Measurements from ENCODE around the gene RHBDF1.
"Not testable (repeated sequence)": the region's sequence is repeated elsewhere in the genome, so short reads cannot be mapped to it uniquely, and the experiment has no call there.

RHBDF1 gene

DNA sequence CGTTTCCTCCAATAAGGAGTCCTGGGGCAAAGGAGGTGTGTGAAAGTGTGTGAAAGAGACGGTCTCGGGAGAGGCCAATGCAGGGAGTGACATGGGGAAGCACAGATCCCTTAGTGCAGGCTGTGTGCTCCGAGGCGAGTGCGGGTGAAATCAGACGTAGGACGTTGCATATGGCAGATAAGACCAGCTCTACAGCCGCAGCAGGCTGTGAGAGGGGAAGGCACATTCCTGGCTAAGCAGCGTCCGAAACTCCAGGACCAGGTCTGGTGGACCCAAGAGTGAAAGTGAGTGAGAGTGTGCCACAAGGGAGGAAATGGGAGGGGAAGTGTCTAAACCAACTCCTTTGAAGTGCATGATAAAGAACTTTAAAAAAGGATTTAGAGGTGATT, 30.4 kb downstream of the RHBDF1 start:
- H3K36me3 ChIP-seq (ENCODE audit: control insufficient read depth, insufficient read depth, low read length), result peaks cover 79% of the 10 kb centered on the region
- no peak overlapping the region for H3K9ac ChIP-seq (ENCODE audit: low read length)
- H3K27ac ChIP-seq (ENCODE audit: low read depth, low read length), result no peak overlapping the region
- H3K9me3 ChIP-seq (ENCODE audit: control insufficient read depth, insufficient read depth, low read depth, low read length), result peaks cover 10% of the 10 kb centered on the region; the same call in 1 of the 2 replicates
- H3K27me3 ChIP-seq (ENCODE audit: control insufficient read depth, insufficient read depth, low read length), result no peaks in the 10 kb centered on the region
- no peak overlapping the region for H3K4me3 ChIP-seq (ENCODE audit: low read depth, low read length)
- H3K4me1 ChIP-seq (ENCODE audit: control insufficient read depth, insufficient read depth, low read length), result no peaks in the 10 kb centered on the region

DNA sequence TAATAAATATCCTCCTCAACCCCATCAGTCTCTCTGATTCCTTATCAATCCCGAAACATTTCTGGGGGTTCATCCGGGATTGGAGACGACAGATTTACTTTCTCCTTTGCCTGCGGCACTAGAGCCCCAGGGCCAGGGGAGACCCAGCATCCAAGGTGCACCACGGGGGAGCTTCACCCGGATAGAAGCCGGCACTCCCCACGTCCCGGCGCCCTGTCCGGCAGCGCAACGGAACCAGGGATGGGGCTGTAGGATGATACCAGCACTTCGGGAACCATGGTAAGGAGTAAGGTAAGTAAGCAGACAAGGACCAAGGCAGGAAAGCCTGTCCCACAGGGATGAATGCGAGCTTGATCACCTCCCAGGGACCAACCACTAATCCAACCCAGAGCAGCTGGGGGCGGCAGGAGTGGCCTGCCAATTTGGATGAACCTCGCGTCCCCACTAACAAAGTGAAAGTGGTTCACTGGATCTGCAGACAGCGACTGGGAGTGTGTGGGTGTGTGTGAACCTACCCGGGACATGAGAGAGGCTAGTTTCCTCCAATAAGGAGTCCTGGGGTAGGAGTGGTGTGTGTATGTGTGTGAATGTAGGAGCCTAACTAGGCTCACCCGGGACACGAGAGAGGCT, 30.9 kb downstream of the RHBDF1 start:
- peaks cover 78% of the 10 kb centered on the region for H3K36me3 ChIP-seq (ENCODE audit: control insufficient read depth, insufficient read depth, low read length)
- no peak overlapping the region for H3K27ac ChIP-seq (ENCODE audit: low read depth, low read length)
- no peaks in the 10 kb centered on the region for H3K4me1 ChIP-seq (ENCODE audit: control insufficient read depth, insufficient read depth, low read length)
- H3K9ac ChIP-seq (ENCODE audit: low read length), result no peak overlapping the region
- H3K27me3 ChIP-seq (ENCODE audit: control insufficient read depth, insufficient read depth, low read length), result no peaks in the 10 kb centered on the region
- peaks cover 10% of the 10 kb centered on the region; the same call in 1 of the 2 replicates for H3K9me3 ChIP-seq (ENCODE audit: control insufficient read depth, insufficient read depth, low read depth, low read length)
- no peak overlapping the region for H3K4me3 ChIP-seq (ENCODE audit: low read depth, low read length)

DNA sequence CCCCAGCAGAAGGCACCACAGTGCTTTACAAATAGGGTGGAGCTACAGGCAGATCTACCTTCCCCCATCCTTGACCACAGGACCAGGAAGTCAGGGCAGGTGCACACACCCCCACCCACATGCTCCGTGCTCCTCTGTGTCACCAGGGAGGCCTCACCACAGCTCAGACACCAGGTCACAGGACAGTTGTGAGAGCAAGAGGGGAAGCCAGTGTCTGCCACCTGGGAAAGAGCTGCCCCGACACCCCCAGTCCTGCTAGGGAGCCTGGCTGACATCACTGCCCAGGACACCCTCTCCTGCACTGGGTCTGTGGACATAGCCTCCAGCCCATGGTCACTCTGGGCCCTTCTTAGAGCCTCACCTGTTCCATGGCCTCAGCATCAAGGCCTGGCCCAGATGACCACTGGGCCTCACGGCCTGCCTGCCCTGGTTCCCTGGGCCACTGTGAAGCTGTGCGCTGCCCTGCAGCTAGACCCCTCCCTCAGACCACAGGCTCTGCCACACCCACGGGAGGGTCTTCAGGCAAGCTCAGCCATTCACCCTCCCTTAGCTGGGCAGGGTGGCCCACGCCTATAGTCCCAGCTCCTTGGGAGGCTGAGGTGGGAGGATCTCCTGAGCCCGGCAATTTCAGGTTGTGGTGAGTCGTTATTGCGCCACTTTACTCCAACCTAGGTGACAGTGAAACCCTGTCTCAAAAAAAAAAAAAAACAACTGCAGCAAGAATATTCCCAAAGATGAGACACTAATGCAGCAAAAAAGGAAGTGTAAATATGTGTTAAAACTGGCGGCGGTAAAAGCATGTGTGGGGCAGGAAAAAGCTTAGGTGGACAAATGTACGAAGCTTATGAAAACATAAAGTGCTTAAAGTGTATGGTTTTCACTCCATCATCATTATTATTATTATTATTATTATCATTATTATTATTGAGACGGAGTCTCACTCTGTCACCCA, 33.2 kb downstream of the RHBDF1 start:
- H3K27ac ChIP-seq (ENCODE audit: low read depth, low read length), result no peak overlapping the region
- peaks cover 10% of the 10 kb centered on the region; the same call in 1 of the 2 replicates for H3K9me3 ChIP-seq (ENCODE audit: control insufficient read depth, insufficient read depth, low read depth, low read length)
- H3K27me3 ChIP-seq (ENCODE audit: control insufficient read depth, insufficient read depth, low read length), result no peaks in the 10 kb centered on the region
- no peak overlapping the region for H3K9ac ChIP-seq (ENCODE audit: low read length)
- H3K36me3 ChIP-seq (ENCODE audit: control insufficient read depth, insufficient read depth, low read length), result peaks cover 64% of the 10 kb centered on the region
- H3K4me1 ChIP-seq (ENCODE audit: control insufficient read depth, insufficient read depth, low read length), result no peaks in the 10 kb centered on the region
- no peak overlapping the region for H3K4me3 ChIP-seq (ENCODE audit: low read depth, low read length)

DNA sequence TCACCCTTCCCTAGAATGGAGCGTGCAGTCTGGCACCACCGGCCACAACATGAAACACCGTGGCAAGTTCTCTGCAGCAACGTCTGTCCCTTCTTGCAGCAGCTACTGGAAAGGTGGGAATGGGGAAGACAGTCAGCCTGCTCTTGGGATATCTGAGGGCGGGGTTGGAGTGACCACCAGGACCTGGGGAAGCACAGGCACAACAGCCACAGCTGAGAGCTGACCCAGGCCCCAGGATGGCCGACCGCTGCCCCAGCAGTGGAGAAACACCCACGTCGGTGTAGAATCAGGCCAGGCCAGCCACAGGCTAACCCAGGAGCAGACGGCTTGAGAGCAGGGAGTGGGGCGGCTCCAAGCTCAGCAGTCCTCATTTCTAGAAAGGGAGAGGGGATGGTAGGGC, 34.2 kb downstream of the RHBDF1 start:
- not testable (repeated sequence) for H3K4me1 ChIP-seq (ENCODE audit: control insufficient read depth, insufficient read depth, low read length); H3K27me3 ChIP-seq (ENCODE audit: control insufficient read depth, insufficient read depth, low read length); H3K9me3 ChIP-seq (ENCODE audit: control insufficient read depth, insufficient read depth, low read depth, low read length); H3K9ac ChIP-seq (ENCODE audit: low read length); H3K4me3 ChIP-seq (ENCODE audit: low read depth, low read length); H3K27ac ChIP-seq (ENCODE audit: low read depth, low read length)
- peaks cover 58% of the 10 kb centered on the region for H3K36me3 ChIP-seq (ENCODE audit: control insufficient read depth, insufficient read depth, low read length)

DNA sequence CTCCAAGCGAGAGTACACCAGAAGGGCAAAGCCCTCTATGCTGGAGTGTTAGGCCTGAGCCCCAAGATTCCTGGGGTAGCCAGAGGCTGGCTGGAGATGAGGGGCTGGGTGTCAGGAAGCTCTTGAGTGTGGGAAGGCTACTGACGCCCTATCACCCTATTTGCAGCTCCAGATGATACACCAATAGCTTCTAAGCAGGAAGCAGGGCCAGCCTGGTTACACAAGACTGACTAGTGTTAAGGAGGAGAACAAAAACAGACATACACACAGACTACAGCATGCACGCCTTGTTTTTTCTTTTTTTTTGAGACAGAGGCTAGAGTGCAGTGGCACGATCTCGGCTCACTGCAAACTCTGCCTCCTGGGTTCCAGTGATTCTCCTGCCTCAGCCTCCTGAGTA, 34.9 kb downstream of the RHBDF1 start:
- H3K4me1 ChIP-seq (ENCODE audit: control insufficient read depth, insufficient read depth, low read length), result no peaks in the 10 kb centered on the region
- H3K27me3 ChIP-seq (ENCODE audit: control insufficient read depth, insufficient read depth, low read length), result no peaks in the 10 kb centered on the region
- peaks cover 51% of the 10 kb centered on the region for H3K36me3 ChIP-seq (ENCODE audit: control insufficient read depth, insufficient read depth, low read length)
- H3K4me3 ChIP-seq (ENCODE audit: low read depth, low read length), result no peak overlapping the region
- H3K27ac ChIP-seq (ENCODE audit: low read depth, low read length), result no peak overlapping the region
- H3K9me3 ChIP-seq (ENCODE audit: control insufficient read depth, insufficient read depth, low read depth, low read length), result peaks cover 6% of the 10 kb centered on the region; the same call in 1 of the 2 replicates
- H3K9ac ChIP-seq (ENCODE audit: low read length), result no peak overlapping the region

DNA sequence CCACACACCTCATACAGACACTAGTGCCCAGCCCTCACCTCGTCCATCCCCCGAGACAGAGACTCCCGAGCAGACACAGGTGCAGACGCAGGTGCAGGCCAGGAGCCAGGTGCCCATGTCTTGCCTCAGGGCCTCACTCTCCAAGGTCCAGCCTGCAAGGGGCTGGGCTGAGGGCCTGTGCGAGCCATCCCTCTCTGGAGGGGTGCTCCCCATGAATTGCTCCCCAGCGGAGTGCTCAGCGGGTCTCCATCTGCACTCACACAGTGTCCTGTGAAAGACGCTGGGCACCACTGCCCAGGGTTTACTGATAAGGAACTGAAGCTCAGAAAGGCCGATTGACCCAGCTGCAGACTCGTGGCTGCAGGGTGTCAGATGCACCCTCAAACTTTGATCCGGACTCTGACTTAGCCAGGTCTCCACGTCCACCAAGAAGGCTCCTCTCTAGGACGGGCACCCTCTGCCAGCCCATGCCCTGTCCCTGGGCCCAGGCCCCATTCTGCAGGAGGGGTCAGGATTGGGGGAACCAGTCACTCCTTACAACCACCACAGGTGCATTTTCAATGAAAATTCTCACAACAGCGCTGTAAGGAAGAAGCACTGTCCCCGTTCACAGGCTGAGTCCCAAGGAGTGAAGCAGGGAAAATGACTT, 36.0 kb downstream of the RHBDF1 start:
- Histone ChIP-seq H3K36me3 (ENCODE audit: control insufficient read depth, insufficient read depth, low read length) (peaks cover 41% of the 10 kb centered on the region), H3K9ac (ENCODE audit: low read length) (no peak overlapping the region), H3K27ac (ENCODE audit: low read depth, low read length) (no peak overlapping the region), H3K27me3 (ENCODE audit: control insufficient read depth, insufficient read depth, low read length) (no peaks in the 10 kb centered on the region), H3K9me3 (ENCODE audit: control insufficient read depth, insufficient read depth, low read depth, low read length) (no peaks in the 10 kb centered on the region), H3K4me3 (ENCODE audit: low read depth, low read length) (no peak overlapping the region), H3K4me1 (ENCODE audit: control insufficient read depth, insufficient read depth, low read length) (no peaks in the 10 kb centered on the region)

DNA sequence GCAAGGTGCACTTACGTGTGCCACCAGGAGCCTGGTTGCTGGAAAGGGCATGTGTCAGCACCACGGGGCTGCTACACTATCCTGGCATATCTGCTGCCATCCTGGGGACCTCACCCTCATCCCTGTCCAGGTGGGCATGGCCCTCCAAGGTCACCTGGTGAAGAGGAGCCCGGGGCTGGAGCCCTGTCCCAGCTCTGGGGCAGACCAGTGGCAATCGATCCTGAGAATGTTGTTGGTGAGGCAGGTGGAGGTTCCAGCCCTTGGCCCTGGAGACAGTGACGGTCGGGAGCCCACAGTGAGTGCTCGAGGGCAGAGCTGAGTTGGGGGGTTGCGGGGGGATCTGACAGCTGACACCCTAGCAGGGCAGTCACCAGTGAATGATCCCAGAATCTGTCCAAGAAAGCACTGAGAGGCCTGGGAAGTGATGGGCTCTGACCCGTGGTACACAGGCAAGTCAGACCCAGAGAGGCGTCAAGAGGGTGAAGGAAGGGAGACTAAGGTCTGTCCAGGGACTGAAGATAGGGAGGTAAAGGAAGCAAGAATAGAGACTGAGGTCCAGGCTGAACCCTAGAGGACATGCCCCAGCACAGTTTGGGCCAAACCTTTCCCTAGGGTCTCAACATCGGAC, 36.6 kb downstream of the RHBDF1 start:
- H3K4me1 ChIP-seq (ENCODE audit: control insufficient read depth, insufficient read depth, low read length), result no peaks in the 10 kb centered on the region
- no peaks in the 10 kb centered on the region for H3K9me3 ChIP-seq (ENCODE audit: control insufficient read depth, insufficient read depth, low read depth, low read length)
- H3K4me3 ChIP-seq (ENCODE audit: low read depth, low read length), result no peak overlapping the region
- no peak overlapping the region for H3K27ac ChIP-seq (ENCODE audit: low read depth, low read length)
- no peaks in the 10 kb centered on the region for H3K27me3 ChIP-seq (ENCODE audit: control insufficient read depth, insufficient read depth, low read length)
- H3K36me3 ChIP-seq (ENCODE audit: control insufficient read depth, insufficient read depth, low read length), result peaks cover 36% of the 10 kb centered on the region
- no peak overlapping the region for H3K9ac ChIP-seq (ENCODE audit: low read length)

DNA sequence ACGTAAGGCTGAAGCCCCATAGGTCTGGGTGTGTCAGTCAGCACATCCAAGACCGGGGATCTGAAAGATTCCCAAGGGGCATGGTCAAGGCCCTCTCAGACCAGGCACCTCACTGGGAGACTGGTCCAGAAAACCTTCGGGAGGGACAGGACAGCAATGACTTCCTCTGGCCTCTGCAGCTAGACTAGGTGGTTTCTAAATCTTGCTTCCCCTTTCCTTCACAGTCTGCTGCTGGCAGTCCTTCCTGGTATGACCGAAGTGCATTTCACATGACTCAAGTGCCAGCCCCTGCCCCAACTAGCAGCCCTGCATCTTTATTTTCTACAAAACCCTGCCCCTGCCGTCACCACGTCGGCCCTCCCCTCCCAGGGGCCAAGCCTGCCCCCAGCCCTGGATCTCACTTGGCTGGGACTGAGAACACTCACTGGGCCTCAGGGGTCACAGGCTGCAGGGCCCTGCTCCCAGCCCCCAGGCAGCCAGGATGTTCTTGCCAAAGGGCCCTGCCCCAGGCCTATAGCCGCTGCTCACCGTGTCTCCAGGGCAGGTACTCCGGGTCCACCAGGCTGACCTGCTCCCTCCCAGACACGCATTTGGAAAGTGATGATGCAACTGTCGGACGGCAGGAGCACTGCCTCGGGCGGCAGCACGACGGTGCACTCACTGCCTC, 37.3 kb downstream of the RHBDF1 start:
- no peak overlapping the region for H3K9ac ChIP-seq (ENCODE audit: low read length)
- H3K4me3 ChIP-seq (ENCODE audit: low read depth, low read length), result no peak overlapping the region
- no peak overlapping the region for H3K27ac ChIP-seq (ENCODE audit: low read depth, low read length)
- no peaks in the 10 kb centered on the region for H3K27me3 ChIP-seq (ENCODE audit: control insufficient read depth, insufficient read depth, low read length)
- H3K36me3 ChIP-seq (ENCODE audit: control insufficient read depth, insufficient read depth, low read length), result peaks cover 35% of the 10 kb centered on the region
- no peaks in the 10 kb centered on the region for H3K4me1 ChIP-seq (ENCODE audit: control insufficient read depth, insufficient read depth, low read length)
- no peaks in the 10 kb centered on the region for H3K9me3 ChIP-seq (ENCODE audit: control insufficient read depth, insufficient read depth, low read depth, low read length)

DNA sequence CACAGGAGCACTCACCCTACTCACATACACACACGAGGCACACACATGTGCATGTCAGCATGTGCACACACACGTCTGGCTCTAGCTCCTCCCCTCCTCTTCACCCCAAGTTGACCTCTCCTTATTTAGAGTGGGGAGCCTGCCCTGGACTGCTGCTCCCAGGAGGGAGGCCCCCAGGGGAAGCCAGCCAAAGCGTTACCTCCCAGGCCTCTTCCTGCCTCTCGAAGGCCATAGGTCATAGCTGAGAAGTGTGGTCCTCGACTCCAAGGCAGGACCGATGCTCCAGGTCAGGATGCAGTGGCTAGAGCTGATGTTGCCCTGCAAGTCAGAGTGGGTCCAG, 37.8 kb downstream of the RHBDF1 start:
- H3K4me1 ChIP-seq (ENCODE audit: control insufficient read depth, insufficient read depth, low read length), result no peaks in the 10 kb centered on the region
- H3K9me3 ChIP-seq (ENCODE audit: control insufficient read depth, insufficient read depth, low read depth, low read length), result no peaks in the 10 kb centered on the region
- H3K27ac ChIP-seq (ENCODE audit: low read depth, low read length), result no peak overlapping the region
- no peak overlapping the region for H3K4me3 ChIP-seq (ENCODE audit: low read depth, low read length)
- H3K36me3 ChIP-seq (ENCODE audit: control insufficient read depth, insufficient read depth, low read length), result peaks cover 30% of the 10 kb centered on the region
- H3K9ac ChIP-seq (ENCODE audit: low read length), result no peak overlapping the region
- H3K27me3 ChIP-seq (ENCODE audit: control insufficient read depth, insufficient read depth, low read length), result no peaks in the 10 kb centered on the region

DNA sequence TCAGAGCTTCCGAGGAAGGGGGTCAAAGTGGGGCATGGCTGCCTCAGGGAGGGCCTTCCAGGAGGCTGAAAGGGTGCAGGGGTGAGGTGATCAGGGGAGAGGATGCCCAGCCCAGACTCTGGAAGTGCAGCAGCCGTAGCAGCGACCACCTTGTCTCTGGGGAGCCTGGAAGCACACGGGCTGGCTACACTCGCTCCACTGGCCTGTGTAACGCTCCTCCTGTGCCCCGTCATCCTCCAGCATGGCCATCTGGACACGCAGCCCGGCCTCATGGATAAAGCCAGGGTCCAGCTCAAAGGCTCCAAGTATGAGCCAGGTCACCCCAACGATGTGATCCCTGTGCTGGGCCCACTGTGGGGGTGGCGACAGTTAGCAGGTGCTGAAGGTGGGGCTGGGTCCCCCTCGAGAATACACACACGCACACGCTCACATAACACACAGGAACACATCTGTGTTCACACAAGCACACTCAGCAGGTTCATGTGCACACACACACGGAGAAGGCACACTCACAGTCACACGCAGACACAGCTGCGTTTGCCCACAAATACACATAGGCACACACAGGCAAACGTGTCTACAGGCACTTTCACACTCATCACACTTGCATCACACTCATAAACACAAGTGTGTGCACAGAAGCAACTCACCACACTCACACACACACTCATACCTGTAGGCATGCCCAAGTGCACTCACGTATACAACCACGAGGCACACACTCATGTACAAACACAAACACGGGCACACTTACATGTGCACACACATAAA, 38.4 kb downstream of the RHBDF1 start:
- no peak overlapping the region for H3K4me3 ChIP-seq (ENCODE audit: low read depth, low read length)
- no peaks in the 10 kb centered on the region for H3K4me1 ChIP-seq (ENCODE audit: control insufficient read depth, insufficient read depth, low read length)
- H3K27me3 ChIP-seq (ENCODE audit: control insufficient read depth, insufficient read depth, low read length), result no peaks in the 10 kb centered on the region
- no peaks in the 10 kb centered on the region for H3K9me3 ChIP-seq (ENCODE audit: control insufficient read depth, insufficient read depth, low read depth, low read length)
- no peak overlapping the region for H3K27ac ChIP-seq (ENCODE audit: low read depth, low read length)
- H3K9ac ChIP-seq (ENCODE audit: low read length), result no peak overlapping the region
- peaks cover 28% of the 10 kb centered on the region for H3K36me3 ChIP-seq (ENCODE audit: control insufficient read depth, insufficient read depth, low read length)
